ENCODE results near the gene FAM149A. TPM values are rescaled to one million over a fixed set of nuclear protein-coding genes. Genes with fewer than 3 reads are reported as not detected.
A peak's percentile ranks its signal among the peaks of the same experiment; 100 is the strongest.

The FAM149A gene
- polyA plus RNA-seq, 3 donors, result not detected

GRCh38 chr4:186137196-186137794, 32.8 kb downstream of the FAM149A start:
- no peaks in the 10 kb centered on the region for H3K4me1 ChIP-seq (ENCODE audit: control insufficient read depth in 1 of 2, insufficient read depth in 2 of 2, low read length in 2 of 2)
- WGBS (ENCODE audit: insufficient coverage), result no CpG with 5 or more reads among the region's 6 CpGs
- peaks cover 0 to 5% of the 10 kb centered on the region in 2 donors for H3K27me3 ChIP-seq (ENCODE audit: control insufficient read depth in 2 of 2, insufficient read depth in 2 of 2, low read length in 2 of 2)
- Mint-ChIP-seq H3K4me1 (no peaks in the 10 kb centered on the region), H3K36me3 (no peaks in the 10 kb centered on the region), H3K9me3 (no peaks in the 10 kb centered on the region), H3K4me3 (no peak overlapping the region), H3K27me3 (ENCODE audit: low read depth in 3 of 3) (peaks cover 2 to 12% (median 11%) of the 10 kb centered on the region in 3 donors), H3K27ac (no peak overlapping the region)
- no peaks in the 10 kb centered on the region for H3K79me2 ChIP-seq (ENCODE audit: insufficient read depth, low read length)
- H3K4me3 ChIP-seq (replicated peaks in 1 of 3; ENCODE audit: low read depth in 2 of 3, low read length in 3 of 3), result no peak overlapping the region
- H3K27ac ChIP-seq (ENCODE audit: low read depth in 1 of 2, low read length in 2 of 2), result no peak overlapping the region
- H4K20me1 ChIP-seq (ENCODE audit: insufficient read depth, low read length), result no peaks in the 10 kb centered on the region
- H3K9me3 ChIP-seq (replicated peaks in 1 of 2; ENCODE audit: control insufficient read depth in 1 of 2, insufficient read depth in 1 of 2, low read length in 2 of 2), result no peaks in the 10 kb centered on the region
- H2AFZ ChIP-seq (ENCODE audit: insufficient read depth, low read depth, low read length, poor library complexity, severe bottlenecking), result no peak overlapping the region
- no peak for DNase-seq
- no peak overlapping the region for H3K4me2 ChIP-seq (replicated peaks; ENCODE audit: extremely low read depth, low read length, poor library complexity, severe bottlenecking)
- no peak overlapping the region for H3K9ac ChIP-seq (ENCODE audit: insufficient read depth, low read length, poor library complexity, severe bottlenecking)
- TF ChIP-seq CTCF (IDR thresholded peaks at IDR 0.05), result peak; percentile 16
- no peaks in the 10 kb centered on the region for H3K36me3 ChIP-seq (replicated peaks in 1 of 2; ENCODE audit: control insufficient read depth in 1 of 2, insufficient read depth in 2 of 2, low read length in 2 of 2)
- intact Hi-C loops (cut with micrococcal nuclease), result no loop called here

- Histone ChIP-seq H3K9me3 (replicated peaks in 1 of 2; ENCODE audit: control insufficient read depth in 1 of 2, insufficient read depth in 1 of 2, low read length in 2 of 2) (peaks cover 0 to 8% of the 10 kb centered on the region in 2 donors), H3K4me3 (replicated peaks in 1 of 3; ENCODE audit: low read depth in 2 of 3, low read length in 3 of 3) (no peak overlapping the region), H3K4me1 (ENCODE audit: control insufficient read depth in 1 of 2, insufficient read depth in 2 of 2, low read length in 2 of 2) (no peaks in the 10 kb centered on the region), H3K79me2 (ENCODE audit: insufficient read depth, low read length) (no peaks in the 10 kb centered on the region), H3K27me3 (ENCODE audit: control insufficient read depth in 2 of 2, insufficient read depth in 2 of 2, low read length in 2 of 2) (peaks cover 28 to 56% of the 10 kb centered on the region in 2 donors), H2AFZ (ENCODE audit: insufficient read depth, low read depth, low read length, poor library complexity, severe bottlenecking) (no peak overlapping the region), H3K36me3 (replicated peaks in 1 of 2; ENCODE audit: control insufficient read depth in 1 of 2, insufficient read depth in 2 of 2, low read length in 2 of 2) (no peaks in the 10 kb centered on the region), H3K4me2 (replicated peaks; ENCODE audit: extremely low read depth, low read length, poor library complexity, severe bottlenecking) (peak overlapping the region; percentile 15), H3K27ac (ENCODE audit: low read depth in 1 of 2, low read length in 2 of 2) (no peak overlapping the region), H4K20me1 (ENCODE audit: insufficient read depth, low read length) (no peaks in the 10 kb centered on the region), H3K9ac (ENCODE audit: insufficient read depth, low read length, poor library complexity, severe bottlenecking) (no peak overlapping the region)
- no peak for DNase-seq
- H3K27me3 Mint-ChIP-seq (ENCODE audit: low read depth in 3 of 3), result peaks cover 40 to 63% (median 58%) of the 10 kb centered on the region in 3 donors
- peak overlapping the region in 1 of 2 donors; percentile 79 for H3K4me3 Mint-ChIP-seq
- H3K4me1 Mint-ChIP-seq, result peaks cover 6% of the 10 kb centered on the region
- peaks cover 0 to 11% (median 4%) of the 10 kb centered on the region in 7 donors for H3K9me3 Mint-ChIP-seq
- TF ChIP-seq CTCF (IDR thresholded peaks at IDR 0.05), result no peak
- H3K27ac Mint-ChIP-seq, result no peak overlapping the region
- 3% methylated on average over 46 of the region's 72 CpGs for WGBS (ENCODE audit: insufficient coverage)
- H3K36me3 Mint-ChIP-seq, result peaks cover 0 to 8% of the 10 kb centered on the region in 2 donors
- intact Hi-C loops (cut with micrococcal nuclease), result no loop called here
Observed at GRCh38 chr4:186144198-186144945, 39.9 kb downstream of the FAM149A start.
